T-helper 1 cell (primary cell): ENCODE measurements around the gene NCAPG2.
"Not testable (repeated sequence)": the region's sequence is repeated elsewhere in the genome, so short reads cannot be mapped to it uniquely, and the experiment has no call there.

ENCODE experiments used
- DNase-seq, 5 donors: peaks; one replicate each; pipeline ENCODE4 v3.0.0-alpha.2; 2012 to 2020

The NCAPG2 gene

DNA sequence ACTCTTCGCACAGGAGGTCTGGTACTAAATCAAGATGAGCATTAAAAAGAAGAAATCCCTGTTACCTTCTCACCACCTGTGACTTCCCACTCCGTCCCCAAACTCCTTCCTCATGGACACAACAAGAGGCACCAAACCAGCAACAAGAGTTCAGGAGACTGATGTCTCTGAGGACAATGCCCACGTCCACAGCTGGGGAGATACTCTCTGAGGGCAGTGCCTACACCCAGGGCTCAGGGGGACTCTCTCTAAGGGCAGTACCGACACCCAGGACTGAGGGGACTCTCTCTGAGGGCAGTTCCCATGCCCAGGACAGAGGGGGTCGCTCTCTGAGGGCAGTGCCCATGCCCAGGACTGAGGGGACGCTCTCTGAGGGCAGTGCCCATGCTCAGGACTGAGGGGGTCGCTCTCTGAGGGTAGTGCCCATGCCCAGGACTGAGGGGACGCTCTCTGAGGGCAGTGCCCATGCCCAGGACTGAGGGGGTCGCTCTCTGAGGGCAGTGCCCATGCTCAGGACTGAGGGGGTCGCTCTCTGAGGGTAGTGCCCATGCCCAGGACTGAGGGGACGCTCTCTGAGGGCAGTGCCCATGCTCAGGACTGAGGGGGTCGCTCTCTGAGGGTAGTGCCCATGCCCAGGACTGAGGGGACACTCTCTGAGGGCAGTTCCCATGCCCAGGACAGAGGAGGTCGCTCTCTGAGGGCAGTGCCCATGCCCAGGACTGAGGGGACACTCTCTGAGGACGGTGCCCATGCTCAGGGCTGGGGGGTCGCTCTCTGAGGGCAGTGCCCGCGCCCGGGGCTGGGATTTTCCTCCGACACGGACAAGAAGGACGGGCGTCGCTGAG lies 703 bp downstream of the NCAPG2 start:
- DNase-seq, result not testable (repeated sequence)

DNA sequence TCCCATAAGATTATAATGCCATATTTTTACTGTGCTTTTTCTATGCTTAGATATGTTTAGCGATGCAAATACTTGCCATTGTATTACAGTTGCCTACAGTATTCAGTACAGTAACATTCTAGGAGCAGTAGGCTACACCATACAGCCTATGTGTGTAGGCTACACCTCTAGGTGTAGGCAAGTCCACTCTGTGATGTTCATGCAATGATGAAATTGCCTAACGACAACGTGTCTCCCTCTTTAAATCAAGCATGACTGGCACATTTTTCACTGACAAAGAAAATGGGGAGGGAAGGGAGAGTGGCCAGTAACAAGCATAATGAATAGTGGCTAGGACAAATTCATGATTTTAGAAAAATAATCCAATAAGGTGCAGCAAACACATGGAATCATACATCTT lies 1.7 kb downstream of the NCAPG2 start:
- no peak for DNase-seq

- no peak for DNase-seq
Measured at GRCh38 chr7:158702196-158702595, 2.4 kb downstream of the NCAPG2 start.

GRCh38 chr7:158700008-158700407 lies 4.6 kb downstream of the NCAPG2 start:
- DNase-seq, result no peak

- no peak for DNase-seq
Measured at GRCh38 chr7:158699341-158699740, 5.3 kb downstream of the NCAPG2 start.

GRCh38 chr7:158698657-158699195 lies 5.9 kb downstream of the NCAPG2 start:
- DNase-seq, result no peak

DNA sequence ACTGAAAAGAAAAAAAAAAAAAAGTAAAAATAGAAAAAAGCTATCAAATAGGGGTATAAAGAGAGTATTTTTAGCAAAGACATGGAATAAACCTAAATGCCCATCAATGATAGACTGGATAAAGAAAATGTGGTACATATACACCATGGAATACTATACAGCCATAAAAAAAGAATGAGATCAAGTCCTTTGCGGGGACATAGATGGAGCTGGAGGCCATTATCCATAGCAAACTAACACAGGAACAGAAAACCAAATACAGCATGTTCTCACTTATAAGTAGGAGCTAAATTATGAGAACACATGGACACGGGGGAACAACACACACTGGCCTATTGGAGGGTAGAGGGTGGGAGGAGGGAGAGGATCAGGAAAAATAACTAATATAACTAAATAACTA lies 7.0 kb downstream of the NCAPG2 start:
- not testable (repeated sequence) for DNase-seq

DNA sequence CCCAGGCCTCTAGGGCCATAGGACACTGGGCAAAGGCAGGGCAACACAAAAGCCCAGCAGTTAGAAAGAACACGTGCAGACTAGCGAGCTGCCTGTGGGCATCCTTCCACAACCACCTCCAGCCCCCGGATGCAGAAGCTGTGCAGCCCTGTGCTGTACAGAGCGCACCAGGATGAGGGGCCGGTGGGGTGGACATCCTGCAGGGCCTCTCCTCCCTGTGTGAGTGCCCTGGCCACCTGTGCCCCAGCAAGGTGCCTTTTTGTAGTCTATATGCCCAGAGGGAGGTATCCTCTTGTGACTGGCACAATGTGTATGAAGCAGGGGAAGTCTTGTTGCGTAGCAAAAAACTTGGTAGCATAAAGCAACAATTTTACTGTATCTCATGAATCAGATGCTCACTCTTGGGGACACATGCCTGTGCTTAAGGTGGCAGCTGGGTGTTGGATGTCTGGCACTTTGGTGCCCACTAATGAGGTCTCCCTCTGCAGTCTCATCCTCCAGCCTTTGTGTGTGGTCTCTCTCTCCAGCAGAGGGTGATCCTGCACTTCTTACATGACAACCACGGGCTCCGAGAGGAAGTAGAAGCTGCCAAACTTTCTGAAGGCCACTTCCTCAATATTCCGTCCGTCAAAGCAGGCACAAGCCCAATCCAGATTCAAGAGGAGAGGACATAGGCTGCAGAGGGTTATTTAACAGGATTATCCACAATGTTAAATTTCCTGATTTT lies 8.7 kb downstream of the NCAPG2 start:
- DNase-seq, result peak in 4 of 5 donors; percentile 33 to 49 (median 40)

DNA sequence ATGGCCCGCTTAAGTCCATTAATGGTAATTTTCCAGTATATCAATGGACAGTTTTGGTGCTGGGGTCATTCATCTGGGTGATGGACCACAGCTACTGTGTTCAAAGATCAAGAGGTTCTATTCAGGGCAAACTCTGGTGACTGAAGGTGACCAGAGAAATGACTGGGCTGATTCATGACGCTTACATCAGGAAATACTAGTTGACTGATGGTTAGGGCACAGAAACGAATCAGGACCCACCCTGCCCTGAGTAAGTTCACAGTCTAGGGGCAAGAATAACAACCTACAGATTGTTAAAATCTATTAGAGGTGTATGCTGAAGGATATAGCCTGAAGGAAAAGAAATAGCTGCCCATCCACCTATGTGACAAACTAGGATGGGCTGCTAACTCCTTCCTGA lies 9.5 kb downstream of the NCAPG2 start:
- DNase-seq, result no peak

DNA sequence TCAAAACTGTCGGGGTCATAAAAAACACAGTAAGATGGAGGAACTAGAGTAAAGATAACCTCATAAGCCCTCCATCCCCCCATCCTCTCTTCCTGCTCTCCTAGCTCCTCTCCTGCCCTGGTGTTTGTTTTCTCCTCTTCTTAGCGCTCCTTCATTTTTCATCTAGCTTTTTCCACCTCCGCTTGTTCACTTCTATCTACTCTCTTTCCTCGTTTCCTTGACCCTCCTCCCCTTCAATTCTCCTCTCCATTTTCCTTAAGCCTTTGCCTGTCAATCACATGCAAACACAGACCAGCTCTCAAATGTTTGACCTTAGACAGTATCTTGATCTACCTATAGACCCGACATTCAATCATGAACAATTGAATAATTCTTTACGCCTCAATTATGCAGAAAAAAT lies 10.0 kb downstream of the NCAPG2 start:
- DNase-seq, result no peak

DNA sequence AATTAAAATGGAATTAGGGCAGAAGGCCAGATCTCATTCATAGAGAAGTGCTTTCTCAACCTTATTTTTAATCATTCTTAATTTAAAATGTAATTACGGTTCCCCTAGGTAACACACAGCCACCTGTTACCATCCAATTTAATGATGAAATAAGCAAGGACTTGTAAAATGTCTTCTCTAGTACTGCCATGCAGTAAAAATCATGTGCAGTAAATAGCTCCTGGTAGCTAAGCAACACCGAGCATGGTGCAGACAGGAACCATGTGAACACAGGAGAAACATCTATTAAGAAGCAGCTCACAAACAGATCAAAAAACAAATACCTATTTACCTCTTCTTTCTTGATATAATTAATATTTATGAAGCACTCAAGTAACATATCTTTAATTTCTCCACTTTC lies 15.1 kb downstream of the NCAPG2 start:
- no peak for DNase-seq

DNA sequence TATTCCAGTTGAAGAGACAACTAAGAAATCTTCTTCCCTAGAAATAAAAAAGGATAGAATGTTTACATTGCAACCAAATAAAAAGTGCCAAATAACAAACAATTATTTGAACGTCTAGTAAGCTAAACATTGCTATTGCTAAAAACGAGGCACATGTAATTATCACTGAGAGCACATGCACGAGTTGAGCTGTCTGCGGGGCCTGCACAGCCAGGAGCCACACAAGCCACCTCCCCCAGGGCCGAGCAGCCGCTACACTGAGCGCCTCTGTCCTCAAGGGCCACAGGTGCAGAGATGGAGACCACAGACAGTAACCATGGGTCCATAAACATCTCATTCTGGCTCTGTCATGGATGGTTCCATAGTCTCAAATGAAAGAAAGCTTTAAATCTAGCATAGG lies 17.2 kb downstream of the NCAPG2 start:
- no peak for DNase-seq

- no peak for DNase-seq
Measured at GRCh38 chr7:158685693-158686092, 18.9 kb downstream of the NCAPG2 start.

- DNase-seq, result no peak
Measured at GRCh38 chr7:158684329-158684728, 20.3 kb downstream of the NCAPG2 start.

DNA sequence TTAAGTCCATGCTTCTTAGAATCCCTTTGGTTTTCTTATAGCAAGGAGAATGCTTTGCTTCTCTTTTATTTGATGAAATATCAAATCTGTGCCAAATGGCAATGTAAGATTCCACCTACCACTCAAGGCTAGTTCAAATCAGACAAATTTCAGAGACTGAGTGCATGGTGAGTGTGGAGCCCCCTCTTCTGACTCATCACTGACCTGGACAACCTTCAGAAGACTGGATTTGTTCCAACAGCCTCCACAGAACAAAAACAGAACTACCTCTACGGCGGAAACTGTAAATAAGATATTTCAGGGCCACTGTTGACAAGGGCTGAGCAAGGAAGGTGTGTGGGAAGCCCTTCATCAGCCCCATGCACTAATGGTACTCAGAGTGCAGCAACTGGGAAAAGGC lies 21.1 kb downstream of the NCAPG2 start:
- DNase-seq, result no peak

GRCh38 chr7:158682456-158682855 lies 22.1 kb downstream of the NCAPG2 start:
- DNase-seq, result no peak

- DNase-seq, result no peak
Measured at GRCh38 chr7:158680754-158681153, 23.9 kb downstream of the NCAPG2 start.

- DNase-seq, result no peak
Measured at GRCh38 chr7:158676906-158677305, 27.7 kb downstream of the NCAPG2 start.

- DNase-seq, result no peak
Measured at GRCh38 chr7:158676171-158676840, 28.3 kb downstream of the NCAPG2 start.

GRCh38 chr7:158672975-158673374 lies 31.6 kb downstream of the NCAPG2 start:
- no peak for DNase-seq

DNA sequence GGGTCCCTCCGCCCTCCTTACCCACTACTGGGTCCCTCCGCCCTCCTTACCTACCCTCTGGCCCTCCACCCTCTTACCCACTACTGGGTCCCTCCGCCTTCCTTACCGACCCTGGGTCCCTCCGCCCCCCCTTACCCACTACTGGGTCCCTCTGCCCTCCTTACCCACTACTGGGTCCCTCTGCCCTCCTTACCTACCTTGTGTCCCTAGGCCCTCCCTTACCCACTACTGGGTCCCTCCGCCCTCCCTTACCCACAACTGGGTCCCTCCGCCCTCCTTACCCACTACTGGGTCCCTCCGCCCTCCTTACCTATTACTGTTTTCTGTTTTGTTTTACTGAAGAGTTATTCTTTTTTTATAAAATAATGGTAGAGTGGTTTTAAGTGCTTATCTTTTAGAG lies 36.5 kb downstream of the NCAPG2 start:
- peak in 1 of 5 donors; percentile 25 for DNase-seq

DNA sequence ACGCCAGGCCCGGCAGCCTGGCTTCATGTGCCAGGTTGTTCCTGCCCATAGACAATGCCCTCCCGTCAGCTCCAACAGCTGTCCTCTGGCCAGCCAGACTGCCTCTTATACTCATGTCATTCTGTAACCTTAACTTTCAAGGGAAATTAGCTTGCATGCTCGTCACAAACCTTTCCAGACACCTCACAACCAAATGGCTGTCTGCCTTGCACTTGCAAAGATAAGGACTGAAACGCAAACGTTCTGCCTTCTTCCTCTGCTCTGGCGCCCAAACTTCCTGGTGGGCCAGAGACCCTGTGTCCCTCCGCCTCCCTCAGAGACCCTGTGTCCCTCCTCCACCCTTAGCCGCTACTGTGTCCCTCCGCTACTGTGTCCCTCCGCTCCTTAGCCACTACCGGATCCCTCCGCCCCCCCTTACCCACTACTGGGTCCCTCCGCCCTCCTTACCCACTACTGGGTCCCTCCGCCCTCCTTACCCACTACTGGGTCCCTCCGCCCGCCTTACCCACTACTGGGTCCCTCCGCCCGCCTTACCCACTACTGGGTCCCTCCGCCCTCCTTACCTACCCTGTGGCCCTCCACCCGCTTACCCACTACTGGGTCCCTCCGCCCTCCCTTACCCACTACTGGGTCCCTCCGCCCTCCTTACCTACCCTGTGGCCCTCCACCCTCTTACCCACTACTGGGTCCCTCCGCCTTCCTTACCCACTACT lies 37.5 kb downstream of the NCAPG2 start:
- DNase-seq, result peak in 1 of 5 donors; percentile 26

DNA sequence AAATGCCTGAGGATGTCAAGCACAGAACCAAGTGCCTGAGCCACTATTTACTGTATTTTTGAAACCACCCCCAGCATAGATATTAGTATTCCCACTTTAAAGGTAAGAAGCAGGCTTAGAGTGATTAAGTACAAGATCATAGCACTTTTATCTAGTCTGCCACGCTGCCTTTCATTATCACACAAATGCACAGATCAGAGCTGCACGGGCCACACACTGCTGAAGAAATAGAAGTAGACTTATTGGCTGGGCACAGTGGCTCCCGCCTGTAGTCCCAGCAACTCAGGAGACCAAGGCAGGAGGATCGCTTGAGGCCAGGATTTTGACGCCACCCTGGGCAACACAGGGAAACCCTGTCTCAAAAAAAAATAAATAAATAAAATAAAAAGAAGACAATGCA lies 38.2 kb downstream of the NCAPG2 start:
- DNase-seq, result no peak
